Esophagus muscularis mucosa (tissue), 4 donors: Measurements from ENCODE around the gene ZNF189.

ENCODE experiments used
- EP300 ChIP-seq: sonication (generic); formaldehyde crosslinking; IDR thresholded peaks from one replicate; pipeline ENCODE4 v1.6.1; 2017; ENCODE audit warnings: antibody characterized with exemption
- POLR2A ChIP-seq: fragments of 450-650 bp; IDR thresholded peaks from one replicate; pipeline ENCODE4 v1.6.1; 2017; ENCODE audit warnings: antibody characterized with exemption, moderate library complexity, mild to moderate bottlenecking, low read depth
- TF ChIP-seq, protein P1 (sequence below), 3 experiments: fragments of 200-600 bp in 2 of 3; fragments of 450-650 bp in 1 of 3; sonication (generic) in 2 of 3; IDR thresholded peaks; one replicate each; pipeline ENCODE4 v1.5.1; 2017 to 2019; ENCODE audit warnings: antibody characterized with exemption in 3 of 3, mild to moderate bottlenecking in 2 of 3, moderate library complexity in 1 of 3

GRCh38 chr9:101408374-101409078, 9.9 kb downstream of the ZNF189 start:
- TF ChIP-seq, protein P1, sequence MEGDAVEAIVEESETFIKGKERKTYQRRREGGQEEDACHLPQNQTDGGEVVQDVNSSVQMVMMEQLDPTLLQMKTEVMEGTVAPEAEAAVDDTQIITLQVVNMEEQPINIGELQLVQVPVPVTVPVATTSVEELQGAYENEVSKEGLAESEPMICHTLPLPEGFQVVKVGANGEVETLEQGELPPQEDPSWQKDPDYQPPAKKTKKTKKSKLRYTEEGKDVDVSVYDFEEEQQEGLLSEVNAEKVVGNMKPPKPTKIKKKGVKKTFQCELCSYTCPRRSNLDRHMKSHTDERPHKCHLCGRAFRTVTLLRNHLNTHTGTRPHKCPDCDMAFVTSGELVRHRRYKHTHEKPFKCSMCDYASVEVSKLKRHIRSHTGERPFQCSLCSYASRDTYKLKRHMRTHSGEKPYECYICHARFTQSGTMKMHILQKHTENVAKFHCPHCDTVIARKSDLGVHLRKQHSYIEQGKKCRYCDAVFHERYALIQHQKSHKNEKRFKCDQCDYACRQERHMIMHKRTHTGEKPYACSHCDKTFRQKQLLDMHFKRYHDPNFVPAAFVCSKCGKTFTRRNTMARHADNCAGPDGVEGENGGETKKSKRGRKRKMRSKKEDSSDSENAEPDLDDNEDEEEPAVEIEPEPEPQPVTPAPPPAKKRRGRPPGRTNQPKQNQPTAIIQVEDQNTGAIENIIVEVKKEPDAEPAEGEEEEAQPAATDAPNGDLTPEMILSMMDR (IDR thresholded peaks at IDR 0.05), result no peak
- TF ChIP-seq POLR2A (no peak), EP300 (no peak)
